Upper lobe of left lung (tissue), 4 donors: ENCODE measurements around the gene PSMG4.

Experiments used
- POLR2A ChIP-seq, 4 donors: fragments of 450-650 bp; IDR thresholded peaks; one replicate each; pipeline ENCODE4 v1.5.1; 2016 to 2017; ENCODE audit warnings: antibody characterized with exemption in 4 of 4, mild to moderate bottlenecking in 2 of 4
- POLR2AphosphoS5 ChIP-seq, 2 donors: sonication (generic); formaldehyde crosslinking; IDR thresholded peaks; one replicate each; pipeline ENCODE4 v1.5.1; 2017; ENCODE audit warnings: antibody characterized with exemption in 2 of 2
- TF ChIP-seq, protein P1 (sequence below), 6 experiments: fragments of 450-650 bp in 4 of 6; fragments of 200-600 bp in 2 of 6; sonication (generic) in 2 of 6; IDR thresholded peaks; one replicate each; pipeline ENCODE4 v1.5.1; 2016 to 2019; ENCODE audit warnings: antibody characterized with exemption in 6 of 6

- no peak for TF ChIP-seq POLR2A (IDR thresholded peaks at IDR 0.05)
- TF ChIP-seq, protein P1, sequence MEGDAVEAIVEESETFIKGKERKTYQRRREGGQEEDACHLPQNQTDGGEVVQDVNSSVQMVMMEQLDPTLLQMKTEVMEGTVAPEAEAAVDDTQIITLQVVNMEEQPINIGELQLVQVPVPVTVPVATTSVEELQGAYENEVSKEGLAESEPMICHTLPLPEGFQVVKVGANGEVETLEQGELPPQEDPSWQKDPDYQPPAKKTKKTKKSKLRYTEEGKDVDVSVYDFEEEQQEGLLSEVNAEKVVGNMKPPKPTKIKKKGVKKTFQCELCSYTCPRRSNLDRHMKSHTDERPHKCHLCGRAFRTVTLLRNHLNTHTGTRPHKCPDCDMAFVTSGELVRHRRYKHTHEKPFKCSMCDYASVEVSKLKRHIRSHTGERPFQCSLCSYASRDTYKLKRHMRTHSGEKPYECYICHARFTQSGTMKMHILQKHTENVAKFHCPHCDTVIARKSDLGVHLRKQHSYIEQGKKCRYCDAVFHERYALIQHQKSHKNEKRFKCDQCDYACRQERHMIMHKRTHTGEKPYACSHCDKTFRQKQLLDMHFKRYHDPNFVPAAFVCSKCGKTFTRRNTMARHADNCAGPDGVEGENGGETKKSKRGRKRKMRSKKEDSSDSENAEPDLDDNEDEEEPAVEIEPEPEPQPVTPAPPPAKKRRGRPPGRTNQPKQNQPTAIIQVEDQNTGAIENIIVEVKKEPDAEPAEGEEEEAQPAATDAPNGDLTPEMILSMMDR (IDR thresholded peaks at IDR 0.05), result no peak
- TF ChIP-seq POLR2AphosphoS5 (IDR thresholded peaks at IDR 0.05), result no peak
These were observed 54.0 kb downstream of the PSMG4 start for GRCh38 chr6:3312604-3313231.
